HG02943 (cell line): ENCODE results near the gene APMAP.

ENCODE experiments used
- ATAC-seq: cut with Tn5 transposase; IDR thresholded peaks from one replicate; pipeline ENCODE4 v1.9.1; 2021; ENCODE audit warnings: mild to moderate bottlenecking, low read depth, moderate library complexity; ENCODE audit not compliant: unreplicated experiment

Gene APMAP

DNA sequence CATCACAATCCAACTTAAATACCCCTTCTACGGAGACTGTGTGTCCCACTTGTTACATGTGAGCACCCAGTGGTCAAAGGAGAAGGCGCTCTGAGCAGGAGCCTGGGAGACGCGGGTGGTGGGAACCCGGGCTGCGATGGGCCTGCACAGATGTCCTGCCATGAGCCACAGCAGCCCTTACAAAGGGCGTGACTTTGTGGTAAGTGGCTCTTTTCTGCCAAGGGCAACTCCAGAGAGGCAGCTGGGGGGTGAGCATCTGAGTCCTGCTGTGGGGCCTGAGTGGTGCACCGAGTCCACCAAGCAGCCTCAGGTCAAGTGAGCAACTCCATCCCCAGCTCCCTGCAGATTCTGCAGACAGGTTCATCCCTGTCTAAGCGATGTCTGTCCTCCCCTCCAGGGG is 77.1 kb downstream of the APMAP start:
- ATAC-seq = no peak

DNA sequence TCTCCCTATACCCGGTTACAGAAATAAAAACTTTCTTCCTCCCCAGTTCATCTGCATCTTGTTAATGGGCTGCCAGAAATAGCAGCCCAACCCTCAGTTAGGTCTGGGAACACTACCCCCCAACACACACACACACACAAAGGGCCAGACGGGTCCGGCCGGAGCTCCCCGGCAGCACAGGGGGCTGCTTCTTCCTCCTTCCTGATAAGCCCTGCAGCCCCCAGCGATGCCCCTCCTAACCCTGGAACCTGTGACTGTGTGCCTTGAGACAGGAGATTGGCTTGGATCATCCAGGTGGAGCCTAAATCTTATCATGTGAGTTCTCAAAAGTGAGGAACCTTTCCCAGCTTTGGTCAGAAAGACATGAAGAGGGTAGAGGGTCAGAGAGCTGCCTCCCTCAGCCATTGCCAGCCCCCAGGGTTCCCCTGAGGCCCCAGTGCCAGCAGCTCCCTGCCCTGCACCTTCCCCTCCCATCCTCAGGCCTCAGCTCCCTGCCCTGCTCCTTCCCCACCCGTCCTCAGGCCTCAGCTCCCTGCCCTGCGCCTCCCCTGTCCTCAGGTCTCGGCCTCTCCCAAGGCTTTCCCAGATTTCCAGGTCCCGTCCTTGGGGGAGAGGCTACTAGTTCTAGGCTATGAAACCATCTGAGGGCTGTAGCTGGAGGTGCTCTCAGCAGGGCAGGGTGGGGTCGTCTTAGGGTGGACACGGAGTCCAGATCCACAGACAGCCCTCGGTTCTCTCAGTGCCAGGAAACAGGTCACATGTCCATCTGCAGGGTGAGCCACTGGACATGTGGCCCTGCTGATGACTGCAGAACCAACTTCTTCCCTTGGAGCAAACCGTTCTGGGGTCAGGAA is 77.9 kb downstream of the APMAP start:
- no peak for ATAC-seq

DNA sequence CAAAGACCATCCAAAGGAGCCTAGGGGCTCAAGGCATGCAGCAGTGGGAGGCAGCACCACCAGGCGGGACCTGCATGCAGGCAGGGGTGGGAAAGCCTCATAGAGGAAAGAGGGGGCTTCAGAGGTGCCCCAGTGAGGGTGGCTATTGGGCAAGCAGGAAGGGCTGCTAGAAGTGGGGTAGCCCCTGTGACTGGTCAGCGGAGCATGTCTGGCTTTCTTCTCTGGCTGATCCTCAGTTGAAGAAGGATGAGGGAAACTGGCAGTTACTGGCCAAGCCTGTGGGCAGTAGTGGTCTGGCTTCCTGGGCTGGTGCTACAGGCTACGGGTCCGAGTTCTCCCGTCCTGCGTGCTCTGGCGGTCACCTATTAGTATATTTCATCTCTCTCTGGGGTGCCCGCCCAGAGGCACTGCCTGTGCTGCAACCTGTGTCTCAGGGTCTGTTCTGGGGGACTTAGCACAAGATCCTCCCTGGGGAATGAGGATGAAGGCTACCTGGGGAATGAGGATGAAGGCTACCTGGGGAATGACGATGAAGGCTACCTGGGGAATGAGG is 79.4 kb downstream of the APMAP start:
- ATAC-seq = no peak
